Measurements from ENCODE around the gene MSMP. TPM values are rescaled to one million over a fixed set of nuclear protein-coding genes. Genes with fewer than 3 reads are reported as not detected.

MSMP gene
- polyA plus RNA-seq, 3 donors, result not detected

DNA sequence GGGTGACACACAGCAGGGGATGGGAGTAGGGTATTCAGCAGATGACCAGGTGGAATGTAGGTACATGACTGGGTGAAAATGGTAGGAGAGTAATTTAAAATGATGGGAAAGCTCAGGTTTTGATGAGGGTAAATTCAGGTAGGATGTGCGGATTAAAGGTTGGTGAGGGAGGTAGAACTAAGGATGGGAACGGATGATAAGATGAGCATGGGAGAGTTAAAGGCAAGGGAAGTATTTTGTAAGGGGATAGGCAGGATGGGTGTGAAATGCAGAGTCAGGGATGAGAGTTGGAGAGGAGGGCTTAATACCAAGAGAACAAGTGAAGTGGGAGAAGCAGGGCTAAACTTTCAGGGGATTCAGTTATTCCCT is 23.6 kb downstream of the MSMP start:
- Histone ChIP-seq H4K20me1 (ENCODE audit: insufficient read depth, low read length) (peaks cover 57% of the 10 kb centered on the region), H3K27ac (ENCODE audit: low read depth in 1 of 2, low read length in 2 of 2) (peak overlapping the region; percentile 84 to 95), H3K79me2 (ENCODE audit: insufficient read depth, low read length) (peaks cover 78% of the 10 kb centered on the region), H3K4me2 (replicated peaks; ENCODE audit: extremely low read depth, low read length, poor library complexity, severe bottlenecking) (peak overlapping the region; percentile 87), H2AFZ (ENCODE audit: insufficient read depth, low read depth, low read length, poor library complexity, severe bottlenecking) (no peak overlapping the region), H3K4me1 (ENCODE audit: control insufficient read depth in 1 of 2, insufficient read depth in 2 of 2, low read length in 2 of 2) (peaks cover 61 to 69% of the 10 kb centered on the region in 2 donors), H3K9me3 (replicated peaks in 1 of 2; ENCODE audit: control insufficient read depth in 1 of 2, insufficient read depth in 1 of 2, low read length in 2 of 2) (no peaks in the 10 kb centered on the region), H3K27me3 (ENCODE audit: control insufficient read depth in 2 of 2, insufficient read depth in 2 of 2, low read length in 2 of 2) (no peaks in the 10 kb centered on the region), H3K9ac (ENCODE audit: insufficient read depth, low read length, poor library complexity, severe bottlenecking) (peak overlapping the region; percentile 38), H3K4me3 (replicated peaks in 1 of 3; ENCODE audit: low read depth in 2 of 3, low read length in 3 of 3) (peak overlapping the region; percentile 84 to 95 (median 85)), H3K36me3 (replicated peaks in 1 of 2; ENCODE audit: control insufficient read depth in 1 of 2, insufficient read depth in 2 of 2, low read length in 2 of 2) (peaks cover 16 to 42% of the 10 kb centered on the region in 2 donors)
- peaks cover 14% of the 10 kb centered on the region for H3K4me1 Mint-ChIP-seq
- WGBS (ENCODE audit: insufficient coverage), result 74% methylated on average over 2 of the region's 2 CpGs
- no peak for DNase-seq
- H3K9me3 Mint-ChIP-seq, result no peaks in the 10 kb centered on the region
- H3K27me3 Mint-ChIP-seq (ENCODE audit: low read depth in 3 of 3), result peaks cover 0 to 3% (median 0%) of the 10 kb centered on the region in 3 donors
- H3K36me3 Mint-ChIP-seq, result peaks cover 24 to 31% of the 10 kb centered on the region in 2 donors
- TF ChIP-seq, protein P1, sequence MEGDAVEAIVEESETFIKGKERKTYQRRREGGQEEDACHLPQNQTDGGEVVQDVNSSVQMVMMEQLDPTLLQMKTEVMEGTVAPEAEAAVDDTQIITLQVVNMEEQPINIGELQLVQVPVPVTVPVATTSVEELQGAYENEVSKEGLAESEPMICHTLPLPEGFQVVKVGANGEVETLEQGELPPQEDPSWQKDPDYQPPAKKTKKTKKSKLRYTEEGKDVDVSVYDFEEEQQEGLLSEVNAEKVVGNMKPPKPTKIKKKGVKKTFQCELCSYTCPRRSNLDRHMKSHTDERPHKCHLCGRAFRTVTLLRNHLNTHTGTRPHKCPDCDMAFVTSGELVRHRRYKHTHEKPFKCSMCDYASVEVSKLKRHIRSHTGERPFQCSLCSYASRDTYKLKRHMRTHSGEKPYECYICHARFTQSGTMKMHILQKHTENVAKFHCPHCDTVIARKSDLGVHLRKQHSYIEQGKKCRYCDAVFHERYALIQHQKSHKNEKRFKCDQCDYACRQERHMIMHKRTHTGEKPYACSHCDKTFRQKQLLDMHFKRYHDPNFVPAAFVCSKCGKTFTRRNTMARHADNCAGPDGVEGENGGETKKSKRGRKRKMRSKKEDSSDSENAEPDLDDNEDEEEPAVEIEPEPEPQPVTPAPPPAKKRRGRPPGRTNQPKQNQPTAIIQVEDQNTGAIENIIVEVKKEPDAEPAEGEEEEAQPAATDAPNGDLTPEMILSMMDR (IDR thresholded peaks at IDR 0.05), result no peak
- intact Hi-C loops (cut with micrococcal nuclease), result loop anchor here (5.0 to 10.0 kb wide), 4 partner anchors 73 to 618 kb away; partner anchors contain the start of genes CCDC107 (in 1 of the 2), FAM221B (in 1 of the 2), RMRP (in 1 of the 2) and TESK1 (in 1 of the 2)
- H3K27ac Mint-ChIP-seq, result no peak overlapping the region
- H3K4me3 Mint-ChIP-seq, result no peak overlapping the region

DNA sequence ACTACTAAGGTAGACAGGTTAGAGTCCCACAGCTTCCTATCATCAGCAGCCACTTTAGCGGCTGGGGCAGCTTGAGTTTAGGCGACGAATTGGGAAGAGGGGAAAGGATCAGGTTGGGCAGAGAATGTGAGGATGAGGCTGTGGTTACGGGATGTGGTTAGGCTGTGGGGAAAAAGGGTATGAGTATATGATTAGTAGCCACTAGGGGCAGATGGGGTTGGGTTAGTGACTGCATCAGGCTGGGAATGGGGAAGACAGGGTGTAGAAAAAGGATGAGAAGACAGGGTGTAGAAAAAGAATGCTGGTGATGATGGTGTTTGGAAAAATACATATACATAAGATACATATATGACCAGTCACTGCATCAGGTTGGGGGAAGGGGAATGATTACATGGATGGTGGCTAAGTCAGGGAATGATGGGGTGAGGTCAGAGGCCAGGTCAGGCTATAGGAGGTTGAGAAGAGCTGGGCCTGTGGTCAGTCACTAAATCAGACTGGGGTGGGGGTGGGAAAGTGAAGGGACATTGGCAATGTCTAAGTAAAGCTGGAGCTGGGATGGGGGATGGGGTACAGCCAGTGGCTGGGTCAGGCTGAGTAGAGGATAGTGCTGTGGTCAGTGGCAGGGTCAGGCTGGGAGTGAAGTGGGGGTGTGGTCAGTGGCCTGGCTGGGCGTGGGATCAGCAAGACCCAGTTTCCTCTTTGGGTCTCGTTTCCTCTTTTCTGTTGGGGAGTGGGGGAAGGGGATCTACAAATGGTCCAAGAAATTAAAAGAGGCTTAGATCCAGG is 24.2 kb downstream of the MSMP start:
- intact Hi-C loops (cut with micrococcal nuclease), result loop anchor here (5.0 to 10.0 kb wide), 5 partner anchors 73 to 618 kb away; partner anchors contain the start of genes TESK1 (in 2 of the 2), CCDC107 (in 1 of the 2), FAM221B (in 1 of the 2) and RMRP (in 1 of the 2)
- Histone ChIP-seq H3K9ac (ENCODE audit: insufficient read depth, low read length, poor library complexity, severe bottlenecking) (peak overlapping the region; percentile 38), H3K27ac (ENCODE audit: low read depth in 1 of 2, low read length in 2 of 2) (peak overlapping the region; percentile 84 to 95), H3K9me3 (replicated peaks in 1 of 2; ENCODE audit: control insufficient read depth in 1 of 2, insufficient read depth in 1 of 2, low read length in 2 of 2) (no peaks in the 10 kb centered on the region), H2AFZ (ENCODE audit: insufficient read depth, low read depth, low read length, poor library complexity, severe bottlenecking) (no peak overlapping the region), H3K4me2 (replicated peaks; ENCODE audit: extremely low read depth, low read length, poor library complexity, severe bottlenecking) (peak overlapping the region; percentile 87), H3K36me3 (replicated peaks in 1 of 2; ENCODE audit: control insufficient read depth in 1 of 2, insufficient read depth in 2 of 2, low read length in 2 of 2) (peaks cover 16 to 42% of the 10 kb centered on the region in 2 donors), H3K27me3 (ENCODE audit: control insufficient read depth in 2 of 2, insufficient read depth in 2 of 2, low read length in 2 of 2) (no peaks in the 10 kb centered on the region), H3K79me2 (ENCODE audit: insufficient read depth, low read length) (peaks cover 84% of the 10 kb centered on the region), H4K20me1 (ENCODE audit: insufficient read depth, low read length) (peaks cover 59% of the 10 kb centered on the region), H3K4me3 (replicated peaks in 1 of 3; ENCODE audit: low read depth in 2 of 3, low read length in 3 of 3) (peak overlapping the region; percentile 84 to 95 (median 85)), H3K4me1 (ENCODE audit: control insufficient read depth in 1 of 2, insufficient read depth in 2 of 2, low read length in 2 of 2) (peaks cover 61 to 69% of the 10 kb centered on the region in 2 donors)
- DNase-seq, result peak; percentile 80 to 86 (median 80)
- Mint-ChIP-seq H3K27me3 (ENCODE audit: low read depth in 3 of 3) (peaks cover 0 to 3% (median 0%) of the 10 kb centered on the region in 3 donors), H3K4me3 (no peak overlapping the region), H3K27ac (no peak overlapping the region), H3K9me3 (no peaks in the 10 kb centered on the region), H3K36me3 (peaks cover 24 to 26% of the 10 kb centered on the region in 2 donors), H3K4me1 (peaks cover 14% of the 10 kb centered on the region)
- 0% methylated on average over 6 of the region's 6 CpGs for WGBS (ENCODE audit: insufficient coverage)
- TF ChIP-seq, protein P1 (IDR thresholded peaks at IDR 0.05), result peak; percentile 76
